Activated gamma-delta T cell (primary cell): ENCODE data around the gene NPM1.
"Not testable (repeated sequence)": the region's sequence is repeated elsewhere in the genome, so short reads cannot be mapped to it uniquely, and the experiment has no call there.

Experiments used
- DNase-seq: peaks from one replicate; lab custom pipeline; 2025; lab: John Stamatoyannopoulos, UW

The NPM1 gene

GRCh38 chr5:171413153-171413910, 25.7 kb downstream of the NPM1 start:
- no peak for DNase-seq

GRCh38 chr5:171413993-171414392, 26.3 kb downstream of the NPM1 start:
- DNase-seq, result not testable (repeated sequence)

GRCh38 chr5:171415115-171415730, 27.6 kb downstream of the NPM1 start:
- DNase-seq, result no peak

GRCh38 chr5:171416160-171417049, 28.8 kb downstream of the NPM1 start:
- no peak for DNase-seq

GRCh38 chr5:171418316-171418981, 30.8 kb downstream of the NPM1 start:
- no peak for DNase-seq

- peak; percentile 30 for DNase-seq
Measured at GRCh38 chr5:171418982-171419687, 31.5 kb downstream of the NPM1 start, which contains the start of gene FGF18. FGF18 (plus strand) TSS chr5:171419647; CDS start chr5:171420200, 553 bp downstream.

GRCh38 chr5:171419688-171420430, 32.2 kb downstream of the NPM1 start:
- DNase-seq, result no peak

GRCh38 chr5:171420431-171421241, 33.0 kb downstream of the NPM1 start:
- DNase-seq, result no peak

GRCh38 chr5:171421331-171422262, 33.9 kb downstream of the NPM1 start:
- DNase-seq, result no peak

- DNase-seq, result no peak
Measured at GRCh38 chr5:171422495-171422894, 34.8 kb downstream of the NPM1 start.

- no peak for DNase-seq
Measured at GRCh38 chr5:171422902-171423663, 35.4 kb downstream of the NPM1 start.

GRCh38 chr5:171424726-171425125, 37.1 kb downstream of the NPM1 start:
- DNase-seq, result no peak

GRCh38 chr5:171425596-171426244, 38.1 kb downstream of the NPM1 start:
- DNase-seq, result no peak

GRCh38 chr5:171426266-171426665, 38.6 kb downstream of the NPM1 start:
- no peak for DNase-seq

GRCh38 chr5:171426680-171427079, 39.0 kb downstream of the NPM1 start:
- no peak for DNase-seq

- DNase-seq, result no peak
Measured at GRCh38 chr5:171427318-171428167, 39.9 kb downstream of the NPM1 start.
